NOMO-1 treated with dmso at 0.1 percent for 144 hours (cell line): ENCODE data around the gene C21orf58.

Experiments
- DNase-seq: peaks from one replicate; lab custom pipeline; 2025; ENCODE audit not compliant: unreplicated experiment; lab: John Stamatoyannopoulos, UW

Gene C21orf58

GRCh38 chr21:46354046-46354445 lies 30.4 kb upstream of the C21orf58 start:
- no peak for DNase-seq

- DNase-seq = no peak
Observed at GRCh38 chr21:46352913-46353312, 29.2 kb upstream of the C21orf58 start.

GRCh38 chr21:46352164-46352515 lies 28.5 kb upstream of the C21orf58 start:
- DNase-seq = no peak

GRCh38 chr21:46351476-46352163 lies 27.9 kb upstream of the C21orf58 start:
- no peak for DNase-seq

- no peak for DNase-seq
Observed at GRCh38 chr21:46350981-46351380, 27.3 kb upstream of the C21orf58 start.

GRCh38 chr21:46350571-46350970 lies 26.9 kb upstream of the C21orf58 start:
- DNase-seq = no peak

GRCh38 chr21:46349134-46349760 lies 25.6 kb upstream of the C21orf58 start:
- DNase-seq = no peak

GRCh38 chr21:46347791-46348381 lies 24.2 kb upstream of the C21orf58 start:
- DNase-seq = no peak

- no peak for DNase-seq
Observed at GRCh38 chr21:46347203-46347550, 23.5 kb upstream of the C21orf58 start.

- DNase-seq = no peak
Observed at GRCh38 chr21:46346296-46347202, 22.9 kb upstream of the C21orf58 start.

GRCh38 chr21:46345861-46346260 lies 22.2 kb upstream of the C21orf58 start:
- DNase-seq = no peak

GRCh38 chr21:46344219-46344915 lies 20.7 kb upstream of the C21orf58 start:
- no peak for DNase-seq

- DNase-seq = no peak
Observed at GRCh38 chr21:46340998-46341397, 17.3 kb upstream of the C21orf58 start.

- DNase-seq = no peak
Observed at GRCh38 chr21:46336603-46337002, 12.9 kb upstream of the C21orf58 start.

GRCh38 chr21:46334351-46335140 lies 10.9 kb upstream of the C21orf58 start:
- DNase-seq = no peak

- no peak for DNase-seq
Observed at GRCh38 chr21:46329796-46330195, 6.1 kb upstream of the C21orf58 start.

- DNase-seq = no peak
Observed at GRCh38 chr21:46328151-46328550, 4.5 kb upstream of the C21orf58 start.

GRCh38 chr21:46327711-46328110 lies 4.0 kb upstream of the C21orf58 start:
- DNase-seq = no peak

- no peak for DNase-seq
Observed at GRCh38 chr21:46326110-46326703, 2.5 kb upstream of the C21orf58 start.
